Neural progenitor cell (in vitro differentiated cells): ENCODE measurements around the gene KCNE5. TPM values are rescaled to one million over a fixed set of nuclear protein-coding genes. Genes with fewer than 3 reads are reported as not detected.
"Not testable (repeated sequence)": the region's sequence is repeated elsewhere in the genome, so short reads cannot be mapped to it uniquely, and the experiment has no call there.

Experiments
- DNase-seq: peaks from one replicate; pipeline ENCODE4 v3.0.0-alpha.2; 2016; ENCODE audit warnings: low spot score
- H2AFZ ChIP-seq: fragments of 200-600 bp; sonication (generic); replicated peaks from 2 replicates; pipeline ENCODE4 v1.6.1; 2016; ENCODE audit warnings: antibody characterized with exemption
- H3F3A ChIP-seq: fragments of 200-600 bp; sonication (generic); 2 replicates; pipeline ENCODE4 v1.6.1; 2016; ENCODE audit warnings: antibody characterized with exemption, low read depth
- H3K27ac ChIP-seq: fragments of 200-600 bp; sonication (generic); 2 replicates; pipeline ENCODE4 v1.5.1; 2016; ENCODE audit warnings: mild to moderate bottlenecking
- H3K27me3 ChIP-seq: fragments of 200-600 bp; sonication (generic); 2 replicates; pipeline ENCODE4 v1.6.1; 2016; ENCODE audit warnings: mild to moderate bottlenecking, moderate library complexity
- H3K36me3 ChIP-seq: fragments of 200-600 bp; sonication (generic); 2 replicates; pipeline ENCODE4 v1.5.1; 2016
- H3K4me1 ChIP-seq: fragments of 200-600 bp; sonication (generic); 2 replicates; pipeline ENCODE4 v1.6.1; 2016; ENCODE audit warnings: mixed run types
- H3K4me2 ChIP-seq: fragments of 200-600 bp; sonication (generic); 2 replicates; pipeline ENCODE4 v1.6.1; 2016
- H3K4me3 ChIP-seq: fragments of 200-600 bp; sonication (generic); 2 replicates; pipeline ENCODE4 v1.5.1; 2016
- H3K79me2 ChIP-seq: fragments of 200-600 bp; sonication (generic); 2 replicates; pipeline ENCODE4 v1.6.1; 2016; ENCODE audit warnings: low read depth
- H3K9ac ChIP-seq: fragments of 200-600 bp; sonication (generic); 2 replicates; pipeline ENCODE4 v1.6.1; 2016
- H3K9me3 ChIP-seq: fragments of 200-600 bp; sonication (generic); 2 replicates; pipeline ENCODE4 v1.5.1; 2016; ENCODE audit warnings: low read depth
- H4K20me1 ChIP-seq: fragments of 200-600 bp; sonication (generic); 2 replicates; pipeline ENCODE4 v1.6.1; 2016; ENCODE audit warnings: low read depth
- H3K27ac Mint-ChIP-seq: 3 replicates; pipeline ENCODE4 v1.8.0; 2021; ENCODE audit warnings: mixed read lengths
- H3K27me3 Mint-ChIP-seq: 2 replicates; pipeline ENCODE4 v1.8.0; 2022; ENCODE audit warnings: low read depth, mild to moderate bottlenecking, inconsistent platforms, moderate library complexity, mixed read lengths; ENCODE audit not compliant: insufficient read depth
- H3K36me3 Mint-ChIP-seq: 3 replicates; pipeline ENCODE4 v1.8.0; 2021; ENCODE audit warnings: mixed read lengths
- H3K4me1 Mint-ChIP-seq: 3 replicates; pipeline ENCODE4 v1.8.0; 2021; ENCODE audit warnings: mixed read lengths
- H3K4me3 Mint-ChIP-seq: 3 replicates; pipeline ENCODE4 v1.8.0; 2021; ENCODE audit warnings: mild to moderate bottlenecking, moderate library complexity, mixed read lengths
- H3K9me3 Mint-ChIP-seq: 3 replicates; pipeline ENCODE4 v1.8.0; 2020; ENCODE audit warnings: mixed read lengths
- EZH2 ChIP-seq: fragments of 200-600 bp; sonication (generic); IDR thresholded peaks from 2 replicates; pipeline ENCODE4 v1.6.1; 2017; ENCODE audit warnings: antibody characterized with exemption, mild to moderate bottlenecking, moderate library complexity
- EZH2phosphoT487 ChIP-seq: fragments of 200-600 bp; sonication (generic); IDR thresholded peaks from 2 replicates; pipeline ENCODE4 v1.6.1; 2017; ENCODE audit warnings: antibody characterized with exemption
- total RNA-seq: library from RNA; depleted of rRNA; stranded (reverse); fragments of >200 nt; gene quantifications from 2 replicates; pipeline ENCODE4 v1.2.3, GENCODE V29; 2015; ENCODE audit warnings: low replicate concordance
- TF ChIP-seq, protein P1 (sequence below): fragments of 200-600 bp; sonication (generic); IDR thresholded peaks from 2 replicates; pipeline ENCODE4 v1.5.1; 2017; ENCODE audit warnings: antibody characterized with exemption, mild to moderate bottlenecking

KCNE5 gene
- total RNA-seq, 1 donor from 2014 or later = 1.3 TPM

DNA sequence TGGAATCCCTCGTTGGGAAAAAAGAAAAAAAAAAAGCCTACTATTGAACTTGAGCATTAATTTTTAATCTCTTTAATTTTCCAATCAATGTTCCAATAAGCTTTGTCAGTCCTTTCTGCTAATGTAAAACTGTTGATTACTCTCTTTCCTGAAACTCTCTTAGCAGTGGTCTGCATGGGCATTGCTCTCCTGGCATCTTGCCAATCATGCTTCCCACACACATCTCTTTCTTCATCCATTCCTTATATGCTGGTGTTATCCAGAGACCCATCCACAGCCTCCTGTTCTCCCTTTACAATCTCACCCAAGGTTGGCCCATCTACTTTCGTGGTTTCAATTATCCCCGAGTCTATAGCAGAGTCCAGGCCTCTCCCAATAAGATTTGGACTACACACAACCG lies 31.8 kb upstream of the KCNE5 start:
- Histone ChIP-seq H3K4me3 (no peak overlapping the region), H3K9me3 (no peaks in the 10 kb centered on the region), H3K9ac (no peak overlapping the region), H3K27me3 (no peaks in the 10 kb centered on the region), H3F3A (no peaks in the 10 kb centered on the region), H4K20me1 (no peaks in the 10 kb centered on the region), H3K36me3 (no peaks in the 10 kb centered on the region), H3K27ac (no peak overlapping the region), H3K4me2 (no peak overlapping the region), H2AFZ (no peak overlapping the region), H3K79me2 (no peaks in the 10 kb centered on the region), H3K4me1 (no peaks in the 10 kb centered on the region)
- Mint-ChIP-seq H3K4me3 (no peak overlapping the region), H3K4me1 (no peaks in the 10 kb centered on the region), H3K36me3 (peaks cover 47% of the 10 kb centered on the region), H3K27ac (no peak overlapping the region), H3K9me3 (no peaks in the 10 kb centered on the region), H3K27me3 (no peaks in the 10 kb centered on the region)
- TF ChIP-seq EZH2 (no peak), EZH2phosphoT487 (no peak)
- TF ChIP-seq, protein P1, sequence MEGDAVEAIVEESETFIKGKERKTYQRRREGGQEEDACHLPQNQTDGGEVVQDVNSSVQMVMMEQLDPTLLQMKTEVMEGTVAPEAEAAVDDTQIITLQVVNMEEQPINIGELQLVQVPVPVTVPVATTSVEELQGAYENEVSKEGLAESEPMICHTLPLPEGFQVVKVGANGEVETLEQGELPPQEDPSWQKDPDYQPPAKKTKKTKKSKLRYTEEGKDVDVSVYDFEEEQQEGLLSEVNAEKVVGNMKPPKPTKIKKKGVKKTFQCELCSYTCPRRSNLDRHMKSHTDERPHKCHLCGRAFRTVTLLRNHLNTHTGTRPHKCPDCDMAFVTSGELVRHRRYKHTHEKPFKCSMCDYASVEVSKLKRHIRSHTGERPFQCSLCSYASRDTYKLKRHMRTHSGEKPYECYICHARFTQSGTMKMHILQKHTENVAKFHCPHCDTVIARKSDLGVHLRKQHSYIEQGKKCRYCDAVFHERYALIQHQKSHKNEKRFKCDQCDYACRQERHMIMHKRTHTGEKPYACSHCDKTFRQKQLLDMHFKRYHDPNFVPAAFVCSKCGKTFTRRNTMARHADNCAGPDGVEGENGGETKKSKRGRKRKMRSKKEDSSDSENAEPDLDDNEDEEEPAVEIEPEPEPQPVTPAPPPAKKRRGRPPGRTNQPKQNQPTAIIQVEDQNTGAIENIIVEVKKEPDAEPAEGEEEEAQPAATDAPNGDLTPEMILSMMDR = no peak
- DNase-seq = no peak

DNA sequence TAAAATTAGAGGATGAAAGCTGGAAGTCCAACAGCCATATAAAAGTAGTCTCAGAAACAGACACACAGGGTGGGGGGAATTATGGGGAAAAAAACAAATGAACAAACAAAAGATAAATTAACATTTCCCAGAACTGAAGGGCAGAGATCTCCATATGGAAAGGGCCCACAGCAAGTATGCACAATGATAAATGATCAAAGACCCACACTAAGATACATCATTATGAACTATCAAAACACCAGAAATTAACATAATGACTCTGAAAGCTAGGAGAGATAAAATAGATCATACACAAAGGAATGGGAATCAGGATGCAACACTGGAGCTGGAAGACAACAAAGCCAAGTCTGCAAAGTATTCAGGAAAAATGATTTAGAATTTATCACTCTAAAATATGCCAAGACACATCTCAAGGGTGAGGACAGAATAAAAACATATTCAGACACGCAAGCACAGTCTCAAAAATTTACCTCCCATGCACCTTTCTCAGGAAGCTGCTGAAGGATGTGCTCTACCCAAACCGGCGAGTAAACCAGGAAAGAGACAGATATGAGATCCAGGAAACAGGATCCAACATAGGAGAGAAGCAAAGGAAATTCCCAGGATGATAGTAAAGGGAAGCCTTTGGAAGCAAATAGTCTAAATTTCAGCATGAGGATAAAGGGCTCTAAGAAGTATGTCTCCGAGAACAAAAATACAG lies 30.7 kb upstream of the KCNE5 start:
- Mint-ChIP-seq H3K9me3 (no peaks in the 10 kb centered on the region), H3K27me3 (no peaks in the 10 kb centered on the region), H3K27ac (no peak overlapping the region), H3K4me3 (no peak overlapping the region), H3K36me3 (peaks cover 42% of the 10 kb centered on the region), H3K4me1 (no peaks in the 10 kb centered on the region)
- Histone ChIP-seq H3K9me3 (no peaks in the 10 kb centered on the region), H3K79me2 (no peaks in the 10 kb centered on the region), H3K4me2 (no peak overlapping the region), H3K4me3 (no peak overlapping the region), H2AFZ (no peak overlapping the region), H3K27ac (no peak overlapping the region), H4K20me1 (no peaks in the 10 kb centered on the region), H3K36me3 (no peaks in the 10 kb centered on the region), H3K4me1 (no peaks in the 10 kb centered on the region), H3K27me3 (no peaks in the 10 kb centered on the region), H3F3A (no peaks in the 10 kb centered on the region), H3K9ac (no peak overlapping the region)
- no peak for TF ChIP-seq EZH2
- TF ChIP-seq, protein P1 = no peak
- no peak for TF ChIP-seq EZH2phosphoT487
- DNase-seq = no peak

DNA sequence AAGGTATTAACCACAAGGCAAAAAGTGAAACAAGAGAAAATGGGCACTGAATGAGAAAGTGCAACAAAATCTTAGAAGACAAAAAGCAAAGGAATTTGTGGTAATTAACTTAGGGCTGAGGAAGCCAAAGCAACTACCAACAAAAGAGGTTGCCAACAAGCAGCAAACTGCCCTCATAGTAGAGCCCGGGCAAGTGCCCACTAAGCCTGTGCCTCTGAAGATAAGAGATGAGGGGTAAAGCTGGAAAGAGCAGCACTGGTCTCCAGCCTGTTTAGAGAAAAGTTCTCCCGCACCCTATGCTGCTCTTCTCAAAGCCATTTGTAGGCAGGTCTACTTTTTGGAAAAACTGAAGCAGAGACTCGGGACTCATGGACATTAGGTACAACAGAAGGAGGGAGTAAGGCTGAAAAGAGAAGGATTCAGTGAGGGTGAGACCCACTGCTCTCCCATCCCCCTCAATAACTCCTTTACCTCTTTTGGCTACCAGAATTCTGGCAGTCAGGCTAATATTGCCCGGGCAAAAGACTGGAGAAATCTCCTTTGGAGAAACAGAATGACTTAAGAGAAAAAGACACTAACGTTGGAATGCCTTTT lies 29.6 kb upstream of the KCNE5 start:
- Mint-ChIP-seq H3K4me3 (no peak overlapping the region), H3K36me3 (peaks cover 33% of the 10 kb centered on the region), H3K9me3 (no peaks in the 10 kb centered on the region), H3K4me1 (no peaks in the 10 kb centered on the region), H3K27me3 (no peaks in the 10 kb centered on the region), H3K27ac (no peak overlapping the region)
- no peak for DNase-seq
- H3K4me3 ChIP-seq = no peak overlapping the region
- no peak overlapping the region for H3K4me2 ChIP-seq
- no peaks in the 10 kb centered on the region for H3K4me1 ChIP-seq
- H3F3A ChIP-seq = no peaks in the 10 kb centered on the region
- no peaks in the 10 kb centered on the region for H4K20me1 ChIP-seq
- H3K36me3 ChIP-seq = no peaks in the 10 kb centered on the region
- H3K9ac ChIP-seq = no peak overlapping the region
- H3K27me3 ChIP-seq = no peaks in the 10 kb centered on the region
- H3K79me2 ChIP-seq = no peaks in the 10 kb centered on the region
- no peak overlapping the region for H2AFZ ChIP-seq
- H3K9me3 ChIP-seq = no peaks in the 10 kb centered on the region
- TF ChIP-seq EZH2phosphoT487 = no peak
- no peak for TF ChIP-seq EZH2
- TF ChIP-seq, protein P1 = no peak
- no peak overlapping the region for H3K27ac ChIP-seq

DNA sequence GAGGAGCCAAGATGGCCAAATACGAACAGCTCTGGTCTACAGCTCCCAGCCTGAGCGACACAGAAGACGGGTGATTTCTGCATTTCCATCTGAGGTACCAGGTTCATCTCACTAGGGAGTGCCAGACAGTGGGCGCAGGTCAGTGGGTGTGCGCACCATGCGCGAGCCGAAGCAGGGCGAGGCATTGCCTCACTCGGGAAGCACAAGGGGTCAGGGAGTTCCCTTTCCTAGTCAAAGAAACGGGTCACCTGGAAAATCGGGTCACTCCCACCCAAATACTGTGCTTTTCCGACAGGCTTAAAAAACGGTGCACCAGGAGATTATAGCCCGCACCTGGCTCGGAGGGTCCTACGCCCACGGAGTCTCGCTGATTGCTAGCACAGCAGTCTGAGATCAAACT lies 19.7 kb upstream of the KCNE5 start:
- H3K4me2 ChIP-seq, H3K4me3 Mint-ChIP-seq, H2AFZ ChIP-seq, H3K27ac ChIP-seq, H3K9ac ChIP-seq, H3K79me2 ChIP-seq, H3K4me1 ChIP-seq, H3F3A ChIP-seq, H3K27ac Mint-ChIP-seq, H3K4me1 Mint-ChIP-seq, H4K20me1 ChIP-seq, H3K36me3 ChIP-seq, H3K9me3 ChIP-seq, H3K27me3 Mint-ChIP-seq, DNase-seq, H3K4me3 ChIP-seq, H3K27me3 ChIP-seq: not testable (repeated sequence)
- Mint-ChIP-seq H3K9me3 (peaks cover 18% of the 10 kb centered on the region), H3K36me3 (peaks cover 32% of the 10 kb centered on the region)
